Measurements from ENCODE around the gene DDR2.

Gene DDR2

GRCh38 chr1:162701286-162701685 lies 69.0 kb downstream of the DDR2 start:
- Histone ChIP-seq H3K27ac (no peak overlapping the region), H3K9me3 (ENCODE audit: low read depth, low read length) (no peaks in the 10 kb centered on the region), H3K9ac (ENCODE audit: insufficient read length) (no peak overlapping the region), H3K36me3 (ENCODE audit: insufficient read depth, low read length) (peaks cover 69% of the 10 kb centered on the region), H3K4me3 (no peak overlapping the region)
- TF ChIP-seq POLR2AphosphoS5 (IDR thresholded peaks at IDR 0.05; ENCODE audit: borderline replicate concordance, low read depth, low read length) (no peak), FOXP2 (optimal IDR thresholded peaks at IDR 0.05; ENCODE audit: control extremely low read depth, extremely low read length, insufficient read depth) (no peak), EZH2 (IDR thresholded peaks at IDR 0.05) (no peak)
- DNase-seq (ENCODE audit: low read depth, low spot score): no peak

GRCh38 chr1:162702628-162703027 lies 70.4 kb downstream of the DDR2 start:
- Histone ChIP-seq H3K4me3 (no peak overlapping the region), H3K36me3 (ENCODE audit: insufficient read depth, low read length) (peaks cover 82% of the 10 kb centered on the region), H3K27ac (no peak overlapping the region), H3K9me3 (ENCODE audit: low read depth, low read length) (no peaks in the 10 kb centered on the region), H3K9ac (ENCODE audit: insufficient read length) (no peak overlapping the region)
- TF ChIP-seq EZH2 (IDR thresholded peaks at IDR 0.05) (no peak), FOXP2 (optimal IDR thresholded peaks at IDR 0.05; ENCODE audit: control extremely low read depth, extremely low read length, insufficient read depth) (no peak), POLR2AphosphoS5 (IDR thresholded peaks at IDR 0.05; ENCODE audit: borderline replicate concordance, low read depth, low read length) (no peak)
- DNase-seq (ENCODE audit: low read depth, low spot score): no peak

- TF ChIP-seq EZH2 (IDR thresholded peaks at IDR 0.05) (no peak), POLR2AphosphoS5 (IDR thresholded peaks at IDR 0.05; ENCODE audit: borderline replicate concordance, low read depth, low read length) (no peak), FOXP2 (optimal IDR thresholded peaks at IDR 0.05; ENCODE audit: control extremely low read depth, extremely low read length, insufficient read depth) (no peak)
Observed at GRCh38 chr1:162703708-162704107, 71.4 kb downstream of the DDR2 start.

GRCh38 chr1:162704673-162705424 lies 72.6 kb downstream of the DDR2 start:
- no peak for DNase-seq (ENCODE audit: low read depth, low spot score)

More at GRCh38 chr1:162703708-162704107, 71.4 kb downstream of the DDR2 start:
- Histone ChIP-seq H3K9ac (ENCODE audit: insufficient read length) (no peak overlapping the region), H3K27ac (no peak overlapping the region), H3K4me3 (no peak overlapping the region), H3K9me3 (ENCODE audit: low read depth, low read length) (no peaks in the 10 kb centered on the region), H3K36me3 (ENCODE audit: insufficient read depth, low read length) (peaks cover 91% of the 10 kb centered on the region)
- DNase-seq (ENCODE audit: low read depth, low spot score): no peak

GRCh38 chr1:162706003-162706402 lies 73.7 kb downstream of the DDR2 start:
- no peak for DNase-seq (ENCODE audit: low read depth, low spot score)
- Histone ChIP-seq H3K9me3 (ENCODE audit: low read depth, low read length) (no peaks in the 10 kb centered on the region), H3K27ac (no peak overlapping the region), H3K9ac (ENCODE audit: insufficient read length) (no peak overlapping the region), H3K36me3 (ENCODE audit: insufficient read depth, low read length) (peaks cover 77% of the 10 kb centered on the region), H3K4me3 (no peak overlapping the region)
- TF ChIP-seq EZH2 (IDR thresholded peaks at IDR 0.05) (no peak), FOXP2 (optimal IDR thresholded peaks at IDR 0.05; ENCODE audit: control extremely low read depth, extremely low read length, insufficient read depth) (no peak), POLR2AphosphoS5 (IDR thresholded peaks at IDR 0.05; ENCODE audit: borderline replicate concordance, low read depth, low read length) (no peak)

More at GRCh38 chr1:162704673-162705424, 72.6 kb downstream of the DDR2 start:
- Histone ChIP-seq H3K9me3 (ENCODE audit: low read depth, low read length) (no peaks in the 10 kb centered on the region), H3K4me3 (no peak overlapping the region), H3K36me3 (ENCODE audit: insufficient read depth, low read length) (peaks cover 84% of the 10 kb centered on the region), H3K27ac (no peak overlapping the region), H3K9ac (ENCODE audit: insufficient read length) (no peak overlapping the region)
- no peak for TF ChIP-seq EZH2 (IDR thresholded peaks at IDR 0.05)
- no peak for TF ChIP-seq POLR2AphosphoS5 (IDR thresholded peaks at IDR 0.05; ENCODE audit: borderline replicate concordance, low read depth, low read length)
- TF ChIP-seq FOXP2 (optimal IDR thresholded peaks at IDR 0.05; ENCODE audit: control extremely low read depth, extremely low read length, insufficient read depth): no peak

- TF ChIP-seq FOXP2 (optimal IDR thresholded peaks at IDR 0.05; ENCODE audit: control extremely low read depth, extremely low read length, insufficient read depth) (no peak), EZH2 (IDR thresholded peaks at IDR 0.05) (no peak), POLR2AphosphoS5 (IDR thresholded peaks at IDR 0.05; ENCODE audit: borderline replicate concordance, low read depth, low read length) (no peak)
- Histone ChIP-seq H3K4me3 (no peak overlapping the region), H3K9me3 (ENCODE audit: low read depth, low read length) (no peaks in the 10 kb centered on the region), H3K36me3 (ENCODE audit: insufficient read depth, low read length) (peaks cover 71% of the 10 kb centered on the region), H3K27ac (no peak overlapping the region), H3K9ac (ENCODE audit: insufficient read length) (no peak overlapping the region)
- DNase-seq (ENCODE audit: low read depth, low spot score): no peak
Observed at GRCh38 chr1:162706606-162707005, 74.3 kb downstream of the DDR2 start.

GRCh38 chr1:162708286-162708685 lies 76.0 kb downstream of the DDR2 start:
- no peak for DNase-seq (ENCODE audit: low read depth, low spot score)
- H3K27ac ChIP-seq: no peak overlapping the region
- TF ChIP-seq FOXP2 (optimal IDR thresholded peaks at IDR 0.05; ENCODE audit: control extremely low read depth, extremely low read length, insufficient read depth) (no peak), EZH2 (IDR thresholded peaks at IDR 0.05) (no peak), POLR2AphosphoS5 (IDR thresholded peaks at IDR 0.05; ENCODE audit: borderline replicate concordance, low read depth, low read length) (no peak)
- no peak overlapping the region for H3K4me3 ChIP-seq
- peaks cover 71% of the 10 kb centered on the region for H3K36me3 ChIP-seq (ENCODE audit: insufficient read depth, low read length)
- H3K9ac ChIP-seq (ENCODE audit: insufficient read length): no peak overlapping the region
- H3K9me3 ChIP-seq (ENCODE audit: low read depth, low read length): no peaks in the 10 kb centered on the region

- Histone ChIP-seq H3K36me3 (ENCODE audit: insufficient read depth, low read length) (peaks cover 60% of the 10 kb centered on the region), H3K27ac (no peak overlapping the region), H3K9me3 (ENCODE audit: low read depth, low read length) (no peaks in the 10 kb centered on the region), H3K9ac (ENCODE audit: insufficient read length) (no peak overlapping the region), H3K4me3 (no peak overlapping the region)
- no peak for DNase-seq (ENCODE audit: low read depth, low spot score)
- TF ChIP-seq FOXP2 (optimal IDR thresholded peaks at IDR 0.05; ENCODE audit: control extremely low read depth, extremely low read length, insufficient read depth) (no peak), EZH2 (IDR thresholded peaks at IDR 0.05) (no peak), POLR2AphosphoS5 (IDR thresholded peaks at IDR 0.05; ENCODE audit: borderline replicate concordance, low read depth, low read length) (no peak)
Observed at GRCh38 chr1:162709132-162709860, 77.0 kb downstream of the DDR2 start.
